NK-92 (cell line): ENCODE data around the gene OR52I1.

Experiments
- DNase-seq: peaks from one replicate; lab custom pipeline; 2025; ENCODE audit not compliant: unreplicated experiment; lab: John Stamatoyannopoulos, UW

The OR52I1 gene

DNA sequence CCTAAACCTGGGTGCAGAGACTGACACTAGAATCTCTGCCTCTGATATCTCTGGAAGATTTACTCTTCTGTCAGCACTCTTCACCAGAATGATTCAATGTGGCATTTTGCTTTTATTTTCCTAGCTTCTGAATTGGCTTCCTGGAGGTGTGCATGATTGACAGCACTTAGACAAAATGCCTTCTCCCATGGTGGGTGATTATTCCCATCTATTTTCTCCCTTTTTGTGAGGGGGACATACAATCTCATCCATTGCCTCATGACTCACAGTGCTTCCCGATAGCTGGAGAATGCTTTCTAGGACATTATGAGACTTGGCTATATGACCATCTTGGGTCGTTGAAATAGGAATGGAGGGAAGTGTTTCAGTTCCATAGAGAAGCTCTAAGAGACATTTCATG is 18.1 kb downstream of the OR52I1 start:
- DNase-seq = no peak

GRCh38 chr11:4615856-4616444 is 22.1 kb downstream of the OR52I1 start:
- DNase-seq = no peak

- DNase-seq = no peak
Observed at GRCh38 chr11:4619514-4619913, 25.7 kb downstream of the OR52I1 start.

GRCh38 chr11:4626207-4627099 is 32.6 kb downstream of the OR52I1 start:
- no peak for DNase-seq

DNA sequence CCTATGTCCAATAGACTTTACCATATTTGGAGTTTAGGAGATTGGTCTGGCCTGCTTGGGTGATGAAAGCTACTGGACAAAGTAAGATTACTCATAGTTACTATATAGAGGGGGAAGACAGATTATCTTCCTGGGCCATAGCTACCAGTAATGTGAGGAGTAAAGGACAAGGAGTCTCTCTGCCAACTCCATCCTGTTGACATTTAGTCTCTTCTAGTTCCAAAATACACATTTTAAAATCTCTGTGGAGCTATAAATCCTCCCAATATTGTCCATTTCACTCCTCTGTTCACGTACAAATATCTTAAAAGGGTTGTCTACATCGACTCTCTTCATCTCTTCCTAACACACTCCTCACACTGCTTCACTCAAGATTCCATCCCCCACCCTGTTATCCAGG is 42.3 kb downstream of the OR52I1 start:
- no peak for DNase-seq

DNA sequence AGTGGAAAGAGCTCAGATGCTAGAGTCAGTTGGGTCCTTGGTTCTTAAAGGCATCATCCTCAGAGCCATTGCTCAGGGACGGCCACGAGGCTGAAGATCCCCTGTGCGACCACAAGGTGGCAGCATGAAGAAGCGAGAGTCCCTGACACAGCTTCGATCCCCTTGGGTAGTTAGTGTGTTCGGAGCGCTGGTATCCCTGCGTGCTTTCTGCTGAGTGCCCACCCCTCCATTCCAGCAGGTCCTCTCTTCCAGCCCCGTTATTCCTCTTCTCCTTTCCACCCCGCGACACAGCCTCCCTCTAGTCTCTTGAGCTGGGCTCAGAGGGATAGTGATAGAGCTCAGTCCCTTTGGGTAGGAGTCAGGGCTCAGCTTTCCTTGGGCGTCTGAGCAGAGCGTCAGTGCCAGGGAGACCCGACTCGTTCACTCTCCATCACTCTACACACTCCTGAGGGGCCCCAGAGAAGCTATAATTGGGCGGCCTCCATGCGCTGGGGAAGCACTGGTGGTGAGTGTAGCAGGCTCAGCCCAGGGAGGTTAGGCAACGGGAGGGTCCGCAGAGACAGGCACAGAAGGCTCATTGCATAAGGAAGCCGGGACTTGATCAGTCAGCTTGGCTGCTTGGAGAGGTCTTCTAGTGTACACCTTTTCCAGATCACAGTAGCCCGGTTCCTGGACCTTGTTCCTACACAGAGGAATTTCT is 43.3 kb downstream of the OR52I1 start, which contains the start of gene OR51D1:
Gene OR51D1, plus strand, starts transcription at position 516 of the 700 bp plus-strand sequence. CDS start 2,314 bp downstream, outside the sequence.
- DNase-seq = no peak

DNA sequence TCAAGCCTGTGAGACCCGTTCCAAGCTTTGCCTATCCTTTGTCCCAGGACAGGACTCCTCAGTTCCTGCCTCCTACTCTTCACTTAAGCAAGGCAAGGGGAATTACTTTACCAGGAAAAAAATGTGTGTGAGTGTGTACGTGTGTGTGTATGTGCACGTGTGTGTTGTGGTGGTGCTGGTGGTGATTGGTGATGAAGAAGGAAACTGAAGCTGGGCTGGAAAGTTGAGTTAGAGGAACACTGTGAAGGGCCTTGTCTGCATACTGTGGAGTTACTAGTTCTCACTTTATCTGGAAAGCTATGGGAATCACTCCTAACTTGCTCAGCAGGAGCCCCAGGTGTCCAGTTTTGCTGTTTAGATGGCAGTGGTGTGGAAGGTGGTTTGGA is 43.8 kb downstream of the OR52I1 start:
- no peak for DNase-seq

GRCh38 chr11:4639931-4640330 is 46.1 kb downstream of the OR52I1 start:
- DNase-seq = no peak

DNA sequence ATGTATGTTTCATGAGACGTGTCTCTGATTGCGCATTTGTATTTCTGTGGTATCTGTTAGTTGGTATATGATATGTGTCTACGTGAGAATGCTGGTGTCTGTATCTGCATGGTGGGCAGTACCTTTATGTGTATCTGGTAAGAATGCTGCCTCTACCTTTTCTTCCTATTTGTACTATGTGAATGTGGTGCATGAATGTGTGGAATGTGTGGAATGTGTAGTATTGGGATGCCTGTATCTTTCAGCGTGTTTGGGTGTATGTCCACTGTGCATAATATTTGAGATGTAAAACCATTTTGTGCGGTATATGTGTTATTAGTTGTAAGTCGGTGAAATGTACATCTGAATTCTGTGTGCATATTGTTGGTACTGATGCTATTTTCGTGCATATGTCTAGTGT is 47.7 kb downstream of the OR52I1 start:
- DNase-seq = no peak

- no peak for DNase-seq
Observed at GRCh38 chr11:4642043-4642442, 48.2 kb downstream of the OR52I1 start.

GRCh38 chr11:4643076-4643475 is 49.2 kb downstream of the OR52I1 start:
- DNase-seq = no peak

DNA sequence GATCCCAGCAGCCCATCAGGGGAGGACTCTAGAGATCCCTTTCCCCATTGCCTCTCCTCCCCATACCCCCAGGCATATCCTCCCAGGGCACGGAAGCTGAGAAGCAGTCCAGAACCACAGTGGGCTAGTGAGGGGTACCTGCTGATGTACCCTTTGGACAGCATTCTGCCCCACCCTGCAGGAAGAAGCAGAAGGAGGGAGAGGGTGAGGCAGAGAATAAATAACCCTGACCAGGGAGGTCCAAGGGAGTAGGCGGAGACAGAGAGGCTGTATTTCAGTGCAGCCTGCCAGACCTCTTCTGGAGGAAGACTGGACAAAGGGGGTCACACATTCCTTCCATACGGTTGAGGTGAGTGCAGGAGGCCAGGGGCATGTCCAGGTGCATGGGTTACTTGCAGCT is 49.8 kb downstream of the OR52I1 start, which contains the start of gene OR51E1:
Gene OR51E1, plus strand, starts transcription at position 301 of the 400 bp plus-strand sequence. CDS start 8,545 bp downstream, outside the sequence.
- no peak for DNase-seq

DNA sequence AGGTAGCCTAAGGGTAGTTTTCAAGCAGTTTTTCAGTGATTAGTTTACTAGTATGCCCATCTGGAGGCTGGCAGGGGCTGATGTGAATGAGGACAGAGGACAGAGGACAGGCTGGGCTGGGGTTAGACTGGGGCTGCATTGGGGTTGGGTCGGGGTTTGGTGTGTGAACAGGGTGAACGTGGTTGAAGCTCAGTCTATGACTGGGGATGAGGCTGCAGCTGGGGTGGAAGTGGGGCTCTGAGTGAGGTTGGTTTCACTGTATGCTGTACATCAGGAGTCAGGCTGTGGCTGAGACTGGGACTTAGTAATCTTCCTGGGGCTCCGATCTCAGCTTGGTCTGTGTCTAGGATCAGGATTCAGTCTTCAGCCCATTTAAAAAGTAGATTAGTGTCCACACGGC is 50.4 kb downstream of the OR52I1 start:
- no peak for DNase-seq
